GM18505 (cell line): ENCODE results near the gene GLB1L.
"Not testable (repeated sequence)": the region's sequence is repeated elsewhere in the genome, so short reads cannot be mapped to it uniquely, and the experiment has no call there.

Source experiments
- ATAC-seq: cut with Tn5 transposase; IDR thresholded peaks from one replicate; pipeline ENCODE4 v1.9.1; 2021; ENCODE audit not compliant: unreplicated experiment
- POLR2A ChIP-seq: IDR thresholded peaks from 4 replicates; pipeline ENCODE4 v1.6.1; 2011; ENCODE audit warnings: borderline replicate concordance; ENCODE audit not compliant: insufficient read depth, insufficient read length; ENCODE audit errors: extremely low read depth

Gene GLB1L

DNA sequence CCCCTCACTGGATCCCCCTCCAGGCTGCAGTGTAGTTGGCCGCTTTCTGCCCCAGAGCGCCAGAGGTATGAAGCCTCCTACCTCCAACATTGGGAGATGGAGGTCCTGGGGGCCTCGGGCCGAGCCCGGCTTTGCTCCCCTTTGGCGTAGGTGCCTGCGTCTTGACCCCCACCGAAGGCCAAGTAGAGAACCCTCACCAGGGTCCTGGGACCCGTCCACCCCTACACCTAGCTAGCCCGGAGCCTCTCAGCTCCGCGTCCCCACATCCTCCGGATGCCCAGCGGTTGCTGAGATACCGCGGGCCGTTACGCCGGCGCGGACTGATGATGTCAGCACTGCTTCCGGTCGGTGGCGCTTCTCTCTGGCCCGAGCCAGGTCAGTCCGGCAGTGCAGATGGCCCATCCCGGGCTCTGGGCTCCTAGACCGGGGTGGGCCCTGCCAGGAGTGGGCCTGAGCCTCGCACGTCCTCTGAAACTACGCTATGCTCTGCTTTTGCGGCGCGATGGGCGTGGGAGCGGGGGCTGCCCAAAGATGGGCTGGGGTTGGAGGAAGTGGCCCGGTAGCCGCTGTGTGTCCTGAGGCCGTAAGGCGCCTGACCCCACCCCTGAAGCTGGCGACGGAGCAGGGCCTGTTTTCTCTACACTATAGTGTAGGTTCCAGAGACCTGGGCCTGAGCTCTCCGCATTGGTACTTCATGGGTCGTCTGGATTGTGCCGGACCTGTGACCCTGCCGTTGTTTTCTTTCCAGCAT, at the start of gene GLB1L, which contains the start of gene STK16:
Gene GLB1L, minus strand, starts transcription at position 297 of the 751 bp plus-strand sequence. CDS start 1,871 bp downstream, outside the sequence.
Gene STK16, plus strand, starts transcription at position 332 of the 751 bp plus-strand sequence. CDS start 521 bp downstream, outside the sequence.
- peak; percentile 71 for ATAC-seq
- TF ChIP-seq POLR2A: peak; percentile 92

GRCh38 chr2:219294356-219295351, 49.4 kb upstream of the GLB1L start:
- TF ChIP-seq POLR2A: peak; percentile 73

DNA sequence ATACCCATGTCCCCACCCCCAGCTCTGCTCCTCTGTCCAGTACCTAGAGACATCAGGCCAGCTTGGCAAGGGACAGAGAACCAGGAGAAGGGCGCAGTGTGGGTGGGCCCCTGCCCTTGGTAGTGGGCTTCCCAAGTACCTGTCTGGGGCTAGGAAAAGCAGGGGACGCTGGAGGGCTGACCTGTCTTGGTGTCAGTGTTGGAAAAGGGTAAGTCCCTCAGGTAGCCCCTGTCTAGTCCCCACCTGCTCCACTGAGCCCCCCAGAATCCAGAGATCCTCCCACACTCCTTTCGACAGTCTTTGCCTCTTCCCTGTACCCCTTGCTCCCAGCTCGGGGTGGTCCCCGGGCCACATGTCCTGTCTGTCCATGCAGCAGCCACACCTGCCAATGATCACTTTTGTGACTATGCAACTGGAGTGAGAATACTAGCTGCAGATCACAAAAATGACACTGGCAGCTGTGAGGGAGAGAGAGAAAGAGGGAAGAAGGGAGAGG, 48.5 kb upstream of the GLB1L start:
- no peak for TF ChIP-seq POLR2A
- ATAC-seq: no peak

More at GRCh38 chr2:219294356-219295351, 49.4 kb upstream of the GLB1L start:
- ATAC-seq: peak; percentile 92

DNA sequence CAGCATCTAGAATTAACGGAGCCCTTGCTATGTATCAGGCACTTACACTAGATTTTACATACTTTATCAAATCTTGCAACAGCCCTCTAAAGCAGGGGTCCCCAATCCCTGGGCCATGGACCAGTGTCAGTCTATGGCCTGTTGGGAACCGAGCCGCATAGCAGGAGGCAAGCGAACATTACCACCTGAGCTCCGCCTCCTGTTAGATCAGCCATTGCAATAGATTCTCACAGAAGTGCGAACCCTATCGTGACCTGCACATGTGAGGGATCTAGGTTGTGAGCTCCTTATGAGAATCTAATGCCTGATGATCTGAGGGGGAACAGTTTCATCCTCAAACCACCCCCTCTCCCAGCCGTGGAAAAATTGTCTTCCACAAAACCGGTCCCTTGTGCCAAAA, 47.4 kb upstream of the GLB1L start:
- TF ChIP-seq POLR2A: no peak
- no peak for ATAC-seq

- TF ChIP-seq POLR2A: no peak
- no peak for ATAC-seq
These were observed 46.8 kb upstream of the GLB1L start for GRCh38 chr2:219291910-219292490.

GRCh38 chr2:219291394-219291793, 46.1 kb upstream of the GLB1L start:
- no peak for TF ChIP-seq POLR2A
- ATAC-seq: no peak

GRCh38 chr2:219290381-219291171, 45.3 kb upstream of the GLB1L start:
- no peak for ATAC-seq
- no peak for TF ChIP-seq POLR2A

DNA sequence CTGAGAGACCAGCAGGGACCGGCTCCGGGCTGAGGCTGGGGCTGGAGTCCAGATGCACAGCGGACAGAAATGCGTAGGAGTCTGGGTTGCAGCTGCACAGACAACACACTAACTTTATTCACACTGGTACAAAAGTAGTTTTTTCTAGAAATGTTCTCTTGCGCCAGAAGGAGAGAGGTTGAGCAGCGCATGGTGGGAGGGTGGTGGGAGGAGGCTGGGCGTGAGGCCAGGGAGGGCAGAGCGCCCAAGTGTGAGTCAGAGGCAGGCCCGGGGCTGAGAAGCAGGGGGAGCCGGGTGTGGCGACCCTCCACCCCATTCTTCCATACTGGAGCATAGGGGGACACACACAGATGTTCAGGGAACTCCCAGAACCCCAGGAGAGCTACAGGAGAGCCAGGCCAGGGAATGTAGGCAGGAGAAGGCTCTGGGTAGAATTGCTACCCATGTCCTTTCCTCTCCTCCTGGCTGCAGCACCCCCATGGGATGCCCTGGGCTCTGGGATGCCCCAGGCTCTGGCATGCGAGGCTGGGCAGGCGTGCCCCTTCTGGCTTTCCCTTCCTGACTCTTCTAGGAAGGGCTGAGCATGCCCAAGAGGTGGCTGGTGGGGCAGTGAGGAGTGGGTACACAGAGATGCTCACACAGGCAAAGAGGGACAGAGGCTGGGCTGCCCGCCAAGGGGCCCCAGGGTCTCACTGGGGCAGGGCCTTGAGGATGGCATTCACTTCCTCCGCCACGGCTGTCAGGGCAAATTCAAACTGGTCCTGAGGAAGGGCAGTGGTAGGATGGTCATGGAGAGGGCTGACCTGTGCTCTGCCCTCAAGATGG, 44.5 kb upstream of the GLB1L start:
- no peak for ATAC-seq
- no peak for TF ChIP-seq POLR2A

DNA sequence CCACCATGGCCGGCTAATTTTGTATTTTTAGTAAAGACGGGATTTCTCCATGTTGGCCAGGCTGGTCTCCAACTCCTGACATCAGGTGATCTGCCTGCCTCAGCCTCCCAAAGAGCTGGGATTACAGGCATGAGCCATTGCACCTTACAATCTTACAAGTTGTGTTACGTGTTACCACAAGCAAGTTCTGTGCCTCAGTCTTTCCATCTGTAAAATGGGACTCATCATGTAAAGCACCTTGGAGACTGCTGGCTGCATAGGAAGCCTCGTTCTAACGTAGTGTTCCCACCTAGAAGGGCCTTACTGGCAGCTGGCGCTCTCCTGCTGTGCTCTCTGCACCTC, 43.9 kb upstream of the GLB1L start:
- ATAC-seq: no peak
- no peak for TF ChIP-seq POLR2A

- no peak for ATAC-seq
- no peak for TF ChIP-seq POLR2A
These were observed 42.5 kb upstream of the GLB1L start for GRCh38 chr2:219287580-219288265.

DNA sequence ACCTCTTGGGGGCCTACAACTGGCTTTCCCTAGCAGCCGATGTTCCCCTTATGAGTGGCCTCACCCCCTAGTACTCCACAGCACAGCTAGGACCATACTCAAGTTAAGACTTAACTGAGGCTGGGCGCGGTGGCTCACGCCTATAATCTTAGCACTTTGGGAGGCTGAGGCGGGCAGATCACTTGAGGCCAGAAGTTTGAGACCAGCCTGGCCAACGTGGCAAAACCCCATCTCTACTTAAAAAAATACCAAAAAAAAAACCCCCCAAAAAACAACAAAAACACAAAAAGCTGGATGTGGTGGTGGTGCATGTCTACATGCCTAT, 41.8 kb upstream of the GLB1L start:
- not testable (repeated sequence) for ATAC-seq
